H1 (cell line): Measurements from ENCODE around the gene KIF26A. TPM values are rescaled to one million over a fixed set of nuclear protein-coding genes. Genes with fewer than 3 reads are reported as not detected.

Experiments used
- EZH2 ChIP-seq: fragments of 200-600 bp; sonication (generic); IDR thresholded peaks from 2 replicates; pipeline ENCODE4 v1.7.1; 2012; ENCODE audit warnings: low read depth, mild to moderate bottlenecking, moderate library complexity, low read length, inconsistent platforms; ENCODE audit not compliant: severe bottlenecking
- POLR2AphosphoS5 ChIP-seq: IDR thresholded peaks from 2 replicates; pipeline ENCODE4 v1.6.1; 2011; ENCODE audit warnings: low read depth, low read length
- SP1 ChIP-seq: IDR thresholded peaks from 2 replicates; pipeline ENCODE4 v1.6.1; 2011; ENCODE audit warnings: low read depth, low read length
- SUZ12 ChIP-seq: fragments of 200-600 bp; sonication (generic); IDR thresholded peaks from 2 replicates; pipeline ENCODE4 v1.6.1; 2012; ENCODE audit warnings: mild to moderate bottlenecking, inconsistent platforms, low read length, moderate library complexity, mixed read lengths
- polyA plus RNA-seq, 7 experiments: library from polyadenylated mRNA; depleted of rRNA in 3 of 7; stranded (reverse) in 5 of 7; unstranded in 2 of 7; fragments of >200 nt in 5 of 7; fragments of 200-250 nt in 2 of 7; gene quantifications; 1 replicate in 5 of 7; 2 replicates in 1 of 7; 4 replicates in 1 of 7; pipeline versions ENCODE4 v1.2.1 to v1.2.3, GENCODE V29; 2011 to 2013; ENCODE audit warnings: missing spikeins in 2 of 7, mixed read lengths in 2 of 7
- total RNA-seq: library from RNA; stranded (reverse); fragmentation: NEBNext Ultra II Directional; extraction: Animal tissue kit (Norgen Biotek cat#: 25700); gene quantifications from 2 replicates; pipeline ENCODE4 v1.2.1, GENCODE V29; 2021
- TF ChIP-seq, protein P1 (sequence below): fragments of 300-600 bp; sonication (generic); IDR thresholded peaks from 2 replicates; pipeline ENCODE4 v1.7.1; 2012; ENCODE audit warnings: low read length, moderate library complexity, mild to moderate bottlenecking, inconsistent platforms; ENCODE audit not compliant: insufficient replicate concordance
- TF ChIP-seq, protein P2 (sequence below), 3 experiments: IDR thresholded peaks; 1 replicate in 2 of 3; 2 replicates in 1 of 3; pipeline versions ENCODE4 v1.5.1 to v1.6.1; 2011; ENCODE audit warnings: low read length in 3 of 3, mild to moderate bottlenecking in 3 of 3, inconsistent platforms in 2 of 3, low read depth in 1 of 3, moderate library complexity in 1 of 3; ENCODE audit not compliant: insufficient read depth in 1 of 3; ENCODE audit errors: control extremely low read depth in 1 of 3

Gene KIF26A
- total and polyA plus RNA-seq, 2 of the 8 experiments (the other 6 are each of a cell fraction or from before 2014, with no cell fraction given): 11.5 to 41.6 TPM

DNA sequence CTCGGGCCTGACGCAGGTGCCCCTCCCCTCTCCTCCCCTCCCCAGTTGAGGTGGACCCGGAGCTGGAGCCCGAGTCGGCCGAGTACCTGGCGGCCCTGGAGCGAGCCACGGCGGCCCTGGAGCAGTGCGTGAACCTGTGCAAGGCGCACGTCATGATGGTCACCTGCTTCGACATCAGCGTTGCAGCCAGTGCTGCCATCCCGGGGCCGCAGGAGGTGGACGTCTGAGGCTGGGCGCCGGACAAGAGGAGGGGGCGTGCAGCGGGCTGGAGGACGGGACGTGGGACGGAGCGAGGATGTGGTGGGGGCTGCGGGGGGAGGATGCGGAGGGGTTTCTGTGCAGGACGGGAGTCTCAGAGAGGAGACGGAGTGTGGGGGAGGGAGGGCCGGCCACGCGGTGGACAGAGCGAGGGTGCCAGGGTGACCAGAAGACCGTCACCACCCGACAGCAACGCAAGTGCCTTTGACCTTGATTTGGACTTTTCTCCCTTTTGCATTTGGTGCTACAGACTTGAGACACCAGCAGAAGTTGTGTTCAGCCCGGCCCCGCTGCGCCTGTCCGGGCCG lies 41.3 kb downstream of the KIF26A start (continued):
- TF ChIP-seq, protein P1, sequence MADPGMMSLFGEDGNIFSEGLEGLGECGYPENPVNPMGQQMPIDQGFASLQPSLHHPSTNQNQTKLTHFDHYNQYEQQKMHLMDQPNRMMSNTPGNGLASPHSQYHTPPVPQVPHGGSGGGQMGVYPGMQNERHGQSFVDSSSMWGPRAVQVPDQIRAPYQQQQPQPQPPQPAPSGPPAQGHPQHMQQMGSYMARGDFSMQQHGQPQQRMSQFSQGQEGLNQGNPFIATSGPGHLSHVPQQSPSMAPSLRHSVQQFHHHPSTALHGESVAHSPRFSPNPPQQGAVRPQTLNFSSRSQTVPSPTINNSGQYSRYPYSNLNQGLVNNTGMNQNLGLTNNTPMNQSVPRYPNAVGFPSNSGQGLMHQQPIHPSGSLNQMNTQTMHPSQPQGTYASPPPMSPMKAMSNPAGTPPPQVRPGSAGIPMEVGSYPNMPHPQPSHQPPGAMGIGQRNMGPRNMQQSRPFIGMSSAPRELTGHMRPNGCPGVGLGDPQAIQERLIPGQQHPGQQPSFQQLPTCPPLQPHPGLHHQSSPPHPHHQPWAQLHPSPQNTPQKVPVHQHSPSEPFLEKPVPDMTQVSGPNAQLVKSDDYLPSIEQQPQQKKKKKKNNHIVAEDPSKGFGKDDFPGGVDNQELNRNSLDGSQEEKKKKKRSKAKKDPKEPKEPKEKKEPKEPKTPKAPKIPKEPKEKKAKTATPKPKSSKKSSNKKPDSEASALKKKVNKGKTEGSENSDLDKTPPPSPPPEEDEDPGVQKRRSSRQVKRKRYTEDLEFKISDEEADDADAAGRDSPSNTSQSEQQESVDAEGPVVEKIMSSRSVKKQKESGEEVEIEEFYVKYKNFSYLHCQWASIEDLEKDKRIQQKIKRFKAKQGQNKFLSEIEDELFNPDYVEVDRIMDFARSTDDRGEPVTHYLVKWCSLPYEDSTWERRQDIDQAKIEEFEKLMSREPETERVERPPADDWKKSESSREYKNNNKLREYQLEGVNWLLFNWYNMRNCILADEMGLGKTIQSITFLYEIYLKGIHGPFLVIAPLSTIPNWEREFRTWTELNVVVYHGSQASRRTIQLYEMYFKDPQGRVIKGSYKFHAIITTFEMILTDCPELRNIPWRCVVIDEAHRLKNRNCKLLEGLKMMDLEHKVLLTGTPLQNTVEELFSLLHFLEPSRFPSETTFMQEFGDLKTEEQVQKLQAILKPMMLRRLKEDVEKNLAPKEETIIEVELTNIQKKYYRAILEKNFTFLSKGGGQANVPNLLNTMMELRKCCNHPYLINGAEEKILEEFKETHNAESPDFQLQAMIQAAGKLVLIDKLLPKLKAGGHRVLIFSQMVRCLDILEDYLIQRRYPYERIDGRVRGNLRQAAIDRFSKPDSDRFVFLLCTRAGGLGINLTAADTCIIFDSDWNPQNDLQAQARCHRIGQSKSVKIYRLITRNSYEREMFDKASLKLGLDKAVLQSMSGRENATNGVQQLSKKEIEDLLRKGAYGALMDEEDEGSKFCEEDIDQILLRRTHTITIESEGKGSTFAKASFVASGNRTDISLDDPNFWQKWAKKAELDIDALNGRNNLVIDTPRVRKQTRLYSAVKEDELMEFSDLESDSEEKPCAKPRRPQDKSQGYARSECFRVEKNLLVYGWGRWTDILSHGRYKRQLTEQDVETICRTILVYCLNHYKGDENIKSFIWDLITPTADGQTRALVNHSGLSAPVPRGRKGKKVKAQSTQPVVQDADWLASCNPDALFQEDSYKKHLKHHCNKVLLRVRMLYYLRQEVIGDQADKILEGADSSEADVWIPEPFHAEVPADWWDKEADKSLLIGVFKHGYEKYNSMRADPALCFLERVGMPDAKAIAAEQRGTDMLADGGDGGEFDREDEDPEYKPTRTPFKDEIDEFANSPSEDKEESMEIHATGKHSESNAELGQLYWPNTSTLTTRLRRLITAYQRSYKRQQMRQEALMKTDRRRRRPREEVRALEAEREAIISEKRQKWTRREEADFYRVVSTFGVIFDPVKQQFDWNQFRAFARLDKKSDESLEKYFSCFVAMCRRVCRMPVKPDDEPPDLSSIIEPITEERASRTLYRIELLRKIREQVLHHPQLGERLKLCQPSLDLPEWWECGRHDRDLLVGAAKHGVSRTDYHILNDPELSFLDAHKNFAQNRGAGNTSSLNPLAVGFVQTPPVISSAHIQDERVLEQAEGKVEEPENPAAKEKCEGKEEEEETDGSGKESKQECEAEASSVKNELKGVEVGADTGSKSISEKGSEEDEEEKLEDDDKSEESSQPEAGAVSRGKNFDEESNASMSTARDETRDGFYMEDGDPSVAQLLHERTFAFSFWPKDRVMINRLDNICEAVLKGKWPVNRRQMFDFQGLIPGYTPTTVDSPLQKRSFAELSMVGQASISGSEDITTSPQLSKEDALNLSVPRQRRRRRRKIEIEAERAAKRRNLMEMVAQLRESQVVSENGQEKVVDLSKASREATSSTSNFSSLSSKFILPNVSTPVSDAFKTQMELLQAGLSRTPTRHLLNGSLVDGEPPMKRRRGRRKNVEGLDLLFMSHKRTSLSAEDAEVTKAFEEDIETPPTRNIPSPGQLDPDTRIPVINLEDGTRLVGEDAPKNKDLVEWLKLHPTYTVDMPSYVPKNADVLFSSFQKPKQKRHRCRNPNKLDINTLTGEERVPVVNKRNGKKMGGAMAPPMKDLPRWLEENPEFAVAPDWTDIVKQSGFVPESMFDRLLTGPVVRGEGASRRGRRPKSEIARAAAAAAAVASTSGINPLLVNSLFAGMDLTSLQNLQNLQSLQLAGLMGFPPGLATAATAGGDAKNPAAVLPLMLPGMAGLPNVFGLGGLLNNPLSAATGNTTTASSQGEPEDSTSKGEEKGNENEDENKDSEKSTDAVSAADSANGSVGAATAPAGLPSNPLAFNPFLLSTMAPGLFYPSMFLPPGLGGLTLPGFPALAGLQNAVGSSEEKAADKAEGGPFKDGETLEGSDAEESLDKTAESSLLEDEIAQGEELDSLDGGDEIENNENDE: no peak
- TF ChIP-seq SP1: no peak
- TF ChIP-seq EZH2: no peak
- TF ChIP-seq POLR2AphosphoS5: no peak
- TF ChIP-seq, protein P2, sequence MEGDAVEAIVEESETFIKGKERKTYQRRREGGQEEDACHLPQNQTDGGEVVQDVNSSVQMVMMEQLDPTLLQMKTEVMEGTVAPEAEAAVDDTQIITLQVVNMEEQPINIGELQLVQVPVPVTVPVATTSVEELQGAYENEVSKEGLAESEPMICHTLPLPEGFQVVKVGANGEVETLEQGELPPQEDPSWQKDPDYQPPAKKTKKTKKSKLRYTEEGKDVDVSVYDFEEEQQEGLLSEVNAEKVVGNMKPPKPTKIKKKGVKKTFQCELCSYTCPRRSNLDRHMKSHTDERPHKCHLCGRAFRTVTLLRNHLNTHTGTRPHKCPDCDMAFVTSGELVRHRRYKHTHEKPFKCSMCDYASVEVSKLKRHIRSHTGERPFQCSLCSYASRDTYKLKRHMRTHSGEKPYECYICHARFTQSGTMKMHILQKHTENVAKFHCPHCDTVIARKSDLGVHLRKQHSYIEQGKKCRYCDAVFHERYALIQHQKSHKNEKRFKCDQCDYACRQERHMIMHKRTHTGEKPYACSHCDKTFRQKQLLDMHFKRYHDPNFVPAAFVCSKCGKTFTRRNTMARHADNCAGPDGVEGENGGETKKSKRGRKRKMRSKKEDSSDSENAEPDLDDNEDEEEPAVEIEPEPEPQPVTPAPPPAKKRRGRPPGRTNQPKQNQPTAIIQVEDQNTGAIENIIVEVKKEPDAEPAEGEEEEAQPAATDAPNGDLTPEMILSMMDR (IDR thresholded peaks at IDR 0.05; ENCODE audit: control extremely low read depth in 1 of 3, insufficient read depth in 1 of 3, low read depth in 1 of 3, low read length in 3 of 3): no peak
- TF ChIP-seq SUZ12: no peak
- TF ChIP-seq, all 59 proteins: peak for 0
